Measurements from ENCODE around the gene PHYHIPL.

DNA sequence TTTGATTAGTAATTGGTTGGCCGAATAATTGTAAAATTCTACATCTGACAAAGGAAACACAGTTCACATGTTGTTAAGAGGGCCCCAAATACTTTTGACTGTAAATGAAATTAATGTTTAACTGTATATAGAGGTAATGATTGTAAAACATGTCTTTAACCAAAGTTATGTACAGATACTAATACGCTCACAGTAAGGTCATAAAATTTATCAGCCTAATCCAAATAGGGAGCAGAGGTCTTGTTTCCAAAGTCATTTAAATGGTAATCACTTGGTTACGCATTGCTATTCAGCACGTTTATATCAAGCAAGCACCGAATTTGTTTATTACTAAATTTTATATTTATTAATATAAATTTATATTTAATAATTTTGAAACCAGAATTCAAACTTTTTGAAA, 1.4 kb downstream of the PHYHIPL start:
- TF ChIP-seq, protein P1, sequence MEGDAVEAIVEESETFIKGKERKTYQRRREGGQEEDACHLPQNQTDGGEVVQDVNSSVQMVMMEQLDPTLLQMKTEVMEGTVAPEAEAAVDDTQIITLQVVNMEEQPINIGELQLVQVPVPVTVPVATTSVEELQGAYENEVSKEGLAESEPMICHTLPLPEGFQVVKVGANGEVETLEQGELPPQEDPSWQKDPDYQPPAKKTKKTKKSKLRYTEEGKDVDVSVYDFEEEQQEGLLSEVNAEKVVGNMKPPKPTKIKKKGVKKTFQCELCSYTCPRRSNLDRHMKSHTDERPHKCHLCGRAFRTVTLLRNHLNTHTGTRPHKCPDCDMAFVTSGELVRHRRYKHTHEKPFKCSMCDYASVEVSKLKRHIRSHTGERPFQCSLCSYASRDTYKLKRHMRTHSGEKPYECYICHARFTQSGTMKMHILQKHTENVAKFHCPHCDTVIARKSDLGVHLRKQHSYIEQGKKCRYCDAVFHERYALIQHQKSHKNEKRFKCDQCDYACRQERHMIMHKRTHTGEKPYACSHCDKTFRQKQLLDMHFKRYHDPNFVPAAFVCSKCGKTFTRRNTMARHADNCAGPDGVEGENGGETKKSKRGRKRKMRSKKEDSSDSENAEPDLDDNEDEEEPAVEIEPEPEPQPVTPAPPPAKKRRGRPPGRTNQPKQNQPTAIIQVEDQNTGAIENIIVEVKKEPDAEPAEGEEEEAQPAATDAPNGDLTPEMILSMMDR (IDR thresholded peaks at IDR 0.05; ENCODE audit: low read depth, low read length), result no peak
- no peak for TF ChIP-seq EZH2phosphoT487 (IDR thresholded peaks at IDR 0.05; ENCODE audit: low read depth)

Data from OCI-LY3 (cell line).